HFFc6 (cell line): Measurements from ENCODE around the gene PYHIN1. TPM values are rescaled to one million over a fixed set of nuclear protein-coding genes. Genes with fewer than 3 reads are reported as not detected.

Experiments
- DNase-seq: peaks from one replicate; pipeline ENCODE4 v3.0.0-alpha.2; 2018
- H3K27ac Mint-ChIP-seq: 2 replicates; pipeline ENCODE4 v1.8.0; 2020; ENCODE audit warnings: mild to moderate bottlenecking, mixed read lengths
- H3K27me3 Mint-ChIP-seq: 2 replicates; pipeline ENCODE4 v1.8.0; 2021; ENCODE audit warnings: mild to moderate bottlenecking, moderate library complexity, mixed read lengths; ENCODE audit not compliant: insufficient read depth
- H3K36me3 Mint-ChIP-seq: 2 replicates; pipeline ENCODE4 v1.8.0; 2021; ENCODE audit warnings: low read depth, mixed read lengths
- H3K4me1 Mint-ChIP-seq: 2 replicates; pipeline ENCODE4 v1.8.0; 2020; ENCODE audit warnings: low read depth, mixed read lengths
- H3K4me3 Mint-ChIP-seq: 2 replicates; pipeline ENCODE4 v1.8.0; 2020; ENCODE audit warnings: mild to moderate bottlenecking, moderate library complexity, mixed read lengths
- H3K9me3 Mint-ChIP-seq: 2 replicates; pipeline ENCODE4 v1.8.0; 2020; ENCODE audit warnings: mild to moderate bottlenecking, mixed read lengths
- total RNA-seq, 6 experiments: library from RNA; stranded (reverse); fragmentation: NEBNext Ultra II Directional; extraction: Animal tissue kit (Norgen Biotek cat#: 25700); gene quantifications; 2 replicates in 1 of 6; 3 replicates in 5 of 6; pipeline ENCODE4 v1.2.3, GENCODE V29; 2021
- TF ChIP-seq, protein P1 (sequence below): fragments of 200-600 bp; sonication (generic); IDR thresholded peaks from 2 replicates; pipeline ENCODE4 v1.5.0; 2021; ENCODE audit warnings: antibody characterized with exemption, mild to moderate bottlenecking

Gene PYHIN1
- total RNA-seq, 6 experiments from 2014 or later, result not detected

DNA sequence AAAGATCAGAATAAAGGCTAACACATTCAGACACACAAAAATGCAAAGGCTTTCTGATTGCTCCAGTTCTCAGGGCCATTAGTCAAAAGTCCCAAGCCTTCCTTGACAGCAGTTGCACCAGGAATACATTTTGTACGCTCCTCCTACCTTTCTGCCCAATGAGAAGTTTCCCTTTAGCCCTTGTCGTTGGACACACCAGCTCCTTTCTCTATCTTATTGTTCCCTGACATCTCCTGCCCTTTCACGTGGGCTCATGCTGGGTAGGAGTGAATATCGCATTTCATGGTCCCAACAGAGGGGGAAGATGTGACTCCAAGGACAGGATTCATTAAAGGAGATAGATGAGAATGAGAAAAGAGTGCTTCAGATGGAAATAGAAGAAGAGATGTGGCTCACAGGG, 44.9 kb downstream of the PYHIN1 start:
- Mint-ChIP-seq H3K4me1 (no peaks in the 10 kb centered on the region), H3K4me3 (no peak overlapping the region), H3K27ac (no peak overlapping the region), H3K27me3 (peaks cover 4% of the 10 kb centered on the region; the same call in 1 of the 2 replicates), H3K36me3 (no peaks in the 10 kb centered on the region), H3K9me3 (no peaks in the 10 kb centered on the region)
- no peak for DNase-seq
- TF ChIP-seq, protein P1, sequence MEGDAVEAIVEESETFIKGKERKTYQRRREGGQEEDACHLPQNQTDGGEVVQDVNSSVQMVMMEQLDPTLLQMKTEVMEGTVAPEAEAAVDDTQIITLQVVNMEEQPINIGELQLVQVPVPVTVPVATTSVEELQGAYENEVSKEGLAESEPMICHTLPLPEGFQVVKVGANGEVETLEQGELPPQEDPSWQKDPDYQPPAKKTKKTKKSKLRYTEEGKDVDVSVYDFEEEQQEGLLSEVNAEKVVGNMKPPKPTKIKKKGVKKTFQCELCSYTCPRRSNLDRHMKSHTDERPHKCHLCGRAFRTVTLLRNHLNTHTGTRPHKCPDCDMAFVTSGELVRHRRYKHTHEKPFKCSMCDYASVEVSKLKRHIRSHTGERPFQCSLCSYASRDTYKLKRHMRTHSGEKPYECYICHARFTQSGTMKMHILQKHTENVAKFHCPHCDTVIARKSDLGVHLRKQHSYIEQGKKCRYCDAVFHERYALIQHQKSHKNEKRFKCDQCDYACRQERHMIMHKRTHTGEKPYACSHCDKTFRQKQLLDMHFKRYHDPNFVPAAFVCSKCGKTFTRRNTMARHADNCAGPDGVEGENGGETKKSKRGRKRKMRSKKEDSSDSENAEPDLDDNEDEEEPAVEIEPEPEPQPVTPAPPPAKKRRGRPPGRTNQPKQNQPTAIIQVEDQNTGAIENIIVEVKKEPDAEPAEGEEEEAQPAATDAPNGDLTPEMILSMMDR, result no peak

DNA sequence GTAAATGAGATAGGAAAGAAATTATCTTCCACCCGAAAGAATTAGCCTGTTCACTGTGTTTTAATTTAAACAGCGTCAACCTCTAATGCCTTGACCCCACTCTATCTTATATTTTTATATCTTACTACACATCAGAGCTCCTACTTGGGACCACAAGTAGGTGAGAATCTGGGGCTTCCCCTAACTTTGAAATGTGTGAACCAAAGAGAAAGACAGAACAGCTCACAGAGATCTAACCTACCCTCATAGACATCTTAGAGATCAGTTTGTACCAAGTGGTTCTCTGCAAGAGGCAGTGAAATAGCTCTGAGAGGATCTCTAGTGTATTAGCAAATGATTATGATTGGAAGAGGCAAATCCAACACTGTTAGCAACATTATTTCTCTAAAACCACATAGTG, 47.4 kb downstream of the PYHIN1 start:
- TF ChIP-seq, protein P1, result no peak
- no peak overlapping the region for H3K27ac Mint-ChIP-seq
- H3K4me1 Mint-ChIP-seq, result no peaks in the 10 kb centered on the region
- H3K4me3 Mint-ChIP-seq, result no peak overlapping the region
- H3K9me3 Mint-ChIP-seq, result no peaks in the 10 kb centered on the region
- no peaks in the 10 kb centered on the region; the same call in 1 of the 2 replicates for H3K27me3 Mint-ChIP-seq
- no peak for DNase-seq
- no peaks in the 10 kb centered on the region for H3K36me3 Mint-ChIP-seq

DNA sequence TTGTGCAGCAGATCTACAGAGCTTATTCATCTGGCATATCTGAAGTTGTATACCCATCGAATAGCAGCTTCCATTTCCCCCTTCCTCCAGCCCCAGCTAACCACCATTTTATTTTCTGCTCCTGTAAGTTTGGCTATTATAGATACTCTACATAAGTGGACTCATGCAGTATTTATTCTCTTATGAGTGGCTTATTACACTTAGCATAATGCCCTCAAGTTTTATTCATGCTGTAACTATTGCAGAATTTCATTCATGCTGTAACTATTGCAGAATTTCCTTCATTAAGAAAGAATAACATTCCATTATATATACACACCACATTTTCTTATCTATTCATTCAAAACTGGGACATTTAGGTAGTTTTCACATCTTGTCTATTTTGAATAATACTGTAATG, 47.9 kb downstream of the PYHIN1 start:
- no peak for DNase-seq
- no peaks in the 10 kb centered on the region for H3K36me3 Mint-ChIP-seq
- H3K9me3 Mint-ChIP-seq, result no peaks in the 10 kb centered on the region
- no peaks in the 10 kb centered on the region for H3K4me1 Mint-ChIP-seq
- H3K27me3 Mint-ChIP-seq, result no peaks in the 10 kb centered on the region; the same call in 1 of the 2 replicates
- H3K27ac Mint-ChIP-seq, result no peak overlapping the region
- no peak overlapping the region for H3K4me3 Mint-ChIP-seq
- TF ChIP-seq, protein P1, result no peak

DNA sequence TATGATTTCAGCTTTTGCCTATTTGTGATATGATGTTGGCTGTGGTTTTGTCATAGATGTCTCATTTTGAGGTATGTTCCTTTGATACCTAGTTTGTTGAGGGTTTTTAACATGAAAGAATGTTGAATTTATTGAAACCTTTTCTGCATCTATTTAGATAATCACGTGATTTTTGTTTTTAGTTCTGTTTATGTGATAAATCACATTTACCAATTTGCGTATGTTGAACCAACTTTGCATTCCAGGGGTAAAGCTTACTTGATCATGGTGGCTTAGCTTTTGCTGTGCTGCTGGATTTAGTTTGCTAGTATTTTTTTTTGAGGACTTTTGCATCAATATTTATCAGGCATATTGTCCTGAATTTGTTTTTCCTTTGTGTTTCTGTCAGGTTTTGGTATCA, 51.9 kb downstream of the PYHIN1 start:
- no peaks in the 10 kb centered on the region for H3K9me3 Mint-ChIP-seq
- DNase-seq, result no peak
- no peaks in the 10 kb centered on the region for H3K36me3 Mint-ChIP-seq
- H3K27me3 Mint-ChIP-seq, result no peaks in the 10 kb centered on the region
- no peak overlapping the region for H3K27ac Mint-ChIP-seq
- no peaks in the 10 kb centered on the region for H3K4me1 Mint-ChIP-seq
- H3K4me3 Mint-ChIP-seq, result no peak overlapping the region
- TF ChIP-seq, protein P1, result no peak

DNA sequence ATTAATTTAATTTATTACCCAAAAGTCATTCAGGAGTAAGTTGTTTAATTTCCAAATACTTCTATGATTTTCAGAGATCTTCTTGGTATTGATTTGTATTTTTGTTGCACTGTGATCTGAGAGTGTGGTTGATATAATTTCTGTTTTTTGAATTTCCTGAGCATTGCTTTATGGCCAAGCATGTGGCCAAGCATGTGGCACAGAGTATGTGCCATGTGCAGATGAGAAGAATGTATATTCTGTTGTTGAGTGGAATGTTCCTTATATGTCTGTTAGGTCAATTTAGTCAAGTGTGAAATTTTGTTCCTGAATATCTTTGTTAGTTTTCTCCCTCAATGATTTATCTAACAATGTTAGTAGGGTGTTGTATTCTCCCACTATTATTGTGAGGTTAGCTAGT, 53.0 kb downstream of the PYHIN1 start:
- no peaks in the 10 kb centered on the region for H3K9me3 Mint-ChIP-seq
- no peaks in the 10 kb centered on the region for H3K36me3 Mint-ChIP-seq
- H3K4me1 Mint-ChIP-seq, result no peaks in the 10 kb centered on the region
- H3K27ac Mint-ChIP-seq, result no peak overlapping the region
- H3K27me3 Mint-ChIP-seq, result no peaks in the 10 kb centered on the region
- DNase-seq, result no peak
- TF ChIP-seq, protein P1, result no peak
- no peak overlapping the region for H3K4me3 Mint-ChIP-seq

DNA sequence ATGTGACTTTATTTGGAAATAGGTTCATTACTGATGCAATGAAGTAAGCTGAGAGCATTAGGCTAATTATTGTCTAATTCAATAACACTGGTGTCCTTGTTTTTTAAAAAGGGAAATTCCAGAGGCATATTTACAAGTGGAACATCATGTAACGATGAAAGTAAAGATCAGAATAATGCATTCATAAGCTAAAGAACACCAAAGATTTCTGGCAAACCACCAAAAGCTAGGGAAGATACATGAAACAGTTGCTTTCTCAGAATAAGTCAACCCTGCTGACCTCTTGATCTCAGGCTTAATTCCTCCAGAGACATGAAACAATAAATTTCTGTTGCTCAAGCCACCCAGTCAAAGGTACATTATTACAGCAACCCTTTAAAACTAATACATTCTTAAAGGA, 58.1 kb downstream of the PYHIN1 start:
- H3K27me3 Mint-ChIP-seq, result peaks cover 2% of the 10 kb centered on the region
- H3K4me1 Mint-ChIP-seq, result no peaks in the 10 kb centered on the region
- H3K9me3 Mint-ChIP-seq, result no peaks in the 10 kb centered on the region
- TF ChIP-seq, protein P1, result no peak
- DNase-seq, result no peak
- H3K4me3 Mint-ChIP-seq, result no peak overlapping the region
- H3K36me3 Mint-ChIP-seq, result no peaks in the 10 kb centered on the region
- H3K27ac Mint-ChIP-seq, result no peak overlapping the region
